Measurements from ENCODE around the gene NFIX. TPM values are rescaled to one million over a fixed set of nuclear protein-coding genes. Genes with fewer than 3 reads are reported as not detected.

Gene NFIX
- total and polyA plus RNA-seq, 2 experiments from 2014 or later = 0.06 to 0.14 TPM

DNA sequence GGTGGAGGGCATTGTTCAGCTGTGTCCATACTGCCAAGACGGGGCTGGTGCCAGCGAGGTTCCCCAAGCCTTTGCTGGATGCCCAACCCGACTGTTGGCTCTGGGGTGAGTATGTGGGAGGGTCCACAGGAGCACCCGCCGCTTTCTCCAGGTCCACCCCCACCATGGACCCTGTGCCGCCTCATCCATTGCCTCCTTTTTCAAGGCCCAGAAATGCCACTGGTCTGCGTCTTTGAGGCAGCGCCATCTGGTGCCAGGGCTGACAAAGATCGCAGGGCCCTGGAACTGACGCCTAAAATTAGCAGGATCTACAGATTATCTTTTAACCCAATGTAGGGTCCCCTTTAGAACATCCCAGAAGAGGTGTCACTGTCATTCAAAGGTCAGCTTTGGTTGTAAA lies 34.6 kb downstream of the NFIX start:
- H3K4me1 Mint-ChIP-seq = peaks cover 19% of the 10 kb centered on the region
- ATAC-seq (peak; percentile 60), DNase-seq (ENCODE audit: low spot score) (peak; percentile 79)
- H3K4me3 ChIP-seq = no peak overlapping the region
- H3K27ac ChIP-seq (ENCODE audit: low read depth) = no peak overlapping the region
- peaks cover 84% of the 10 kb centered on the region for H3K27me3 ChIP-seq (ENCODE audit: insufficient read depth)
- peaks cover 15% of the 10 kb centered on the region for H3F3A ChIP-seq (replicated peaks; ENCODE audit: low read depth)
- peaks cover 77% of the 10 kb centered on the region for H3K27me3 Mint-ChIP-seq (ENCODE audit: insufficient read depth, low read depth, poor library complexity)
- H3K4me1 ChIP-seq (ENCODE audit: insufficient read depth) = peaks cover 19% of the 10 kb centered on the region; the same call in 1 of the 2 replicates
- TF ChIP-seq POLR2AphosphoS5 (IDR thresholded peaks at IDR 0.05; ENCODE audit: low read depth) = no peak
- TF ChIP-seq, protein P1, sequence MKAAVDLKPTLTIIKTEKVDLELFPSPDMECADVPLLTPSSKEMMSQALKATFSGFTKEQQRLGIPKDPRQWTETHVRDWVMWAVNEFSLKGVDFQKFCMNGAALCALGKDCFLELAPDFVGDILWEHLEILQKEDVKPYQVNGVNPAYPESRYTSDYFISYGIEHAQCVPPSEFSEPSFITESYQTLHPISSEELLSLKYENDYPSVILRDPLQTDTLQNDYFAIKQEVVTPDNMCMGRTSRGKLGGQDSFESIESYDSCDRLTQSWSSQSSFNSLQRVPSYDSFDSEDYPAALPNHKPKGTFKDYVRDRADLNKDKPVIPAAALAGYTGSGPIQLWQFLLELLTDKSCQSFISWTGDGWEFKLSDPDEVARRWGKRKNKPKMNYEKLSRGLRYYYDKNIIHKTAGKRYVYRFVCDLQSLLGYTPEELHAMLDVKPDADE (IDR thresholded peaks at IDR 0.05) = no peak
- no peak for TF ChIP-seq ZNF114 (CRISPR knock-in tag; IDR thresholded peaks at IDR 0.05)
- no peak for TF ChIP-seq STAT1 (IDR thresholded peaks at IDR 0.05; ENCODE audit: unreplicated experiment)
- TF ChIP-seq ZNF331 (CRISPR knock-in tag; IDR thresholded peaks at IDR 0.05; ENCODE audit: low read depth) = no peak
- no peak for TF ChIP-seq EZH2 (IDR thresholded peaks at IDR 0.05; ENCODE audit: low read depth, unreplicated experiment)
- no peak for TF ChIP-seq JUNB (IDR thresholded peaks at IDR 0.05; ENCODE audit: unreplicated experiment)
- no peak for TF ChIP-seq NANOG (IDR thresholded peaks at IDR 0.05; ENCODE audit: borderline replicate concordance)
- TF ChIP-seq, protein P2, sequence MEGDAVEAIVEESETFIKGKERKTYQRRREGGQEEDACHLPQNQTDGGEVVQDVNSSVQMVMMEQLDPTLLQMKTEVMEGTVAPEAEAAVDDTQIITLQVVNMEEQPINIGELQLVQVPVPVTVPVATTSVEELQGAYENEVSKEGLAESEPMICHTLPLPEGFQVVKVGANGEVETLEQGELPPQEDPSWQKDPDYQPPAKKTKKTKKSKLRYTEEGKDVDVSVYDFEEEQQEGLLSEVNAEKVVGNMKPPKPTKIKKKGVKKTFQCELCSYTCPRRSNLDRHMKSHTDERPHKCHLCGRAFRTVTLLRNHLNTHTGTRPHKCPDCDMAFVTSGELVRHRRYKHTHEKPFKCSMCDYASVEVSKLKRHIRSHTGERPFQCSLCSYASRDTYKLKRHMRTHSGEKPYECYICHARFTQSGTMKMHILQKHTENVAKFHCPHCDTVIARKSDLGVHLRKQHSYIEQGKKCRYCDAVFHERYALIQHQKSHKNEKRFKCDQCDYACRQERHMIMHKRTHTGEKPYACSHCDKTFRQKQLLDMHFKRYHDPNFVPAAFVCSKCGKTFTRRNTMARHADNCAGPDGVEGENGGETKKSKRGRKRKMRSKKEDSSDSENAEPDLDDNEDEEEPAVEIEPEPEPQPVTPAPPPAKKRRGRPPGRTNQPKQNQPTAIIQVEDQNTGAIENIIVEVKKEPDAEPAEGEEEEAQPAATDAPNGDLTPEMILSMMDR (conservative IDR thresholded peaks at IDR 0.05; ENCODE audit: low read depth in 2 of 2) = peak; percentile 83 to 88
- peaks cover 11% of the 10 kb centered on the region; the same call in 1 of the 2 replicates for H4K20me1 ChIP-seq (replicated peaks; ENCODE audit: insufficient read depth)
- H3K9me3 Mint-ChIP-seq = peaks cover 3% of the 10 kb centered on the region; the same call in 1 of the 3 replicates
- no peaks in the 10 kb centered on the region; the same call in 2 of the 3 replicates for H3K36me3 Mint-ChIP-seq (ENCODE audit: low read depth)
- no peaks in the 10 kb centered on the region for H3K36me3 ChIP-seq (ENCODE audit: insufficient read depth)
- no peak overlapping the region for H2AFZ ChIP-seq
- no peak overlapping the region for H3K27ac Mint-ChIP-seq
- H3K9me2 ChIP-seq (ENCODE audit: insufficient read depth) = no peaks in the 10 kb centered on the region
- no peak overlapping the region for H3K4me2 ChIP-seq
- H3K4me3 Mint-ChIP-seq = no peak overlapping the region
- H3K79me2 ChIP-seq (replicated peaks; ENCODE audit: insufficient read depth) = no peaks in the 10 kb centered on the region

- peaks cover 67% of the 10 kb centered on the region for H3K27me3 Mint-ChIP-seq (ENCODE audit: insufficient read depth, low read depth, poor library complexity)
- H3K79me2 ChIP-seq (replicated peaks; ENCODE audit: insufficient read depth) = no peaks in the 10 kb centered on the region
- no peak for ATAC-seq
- TF ChIP-seq, protein P3, sequence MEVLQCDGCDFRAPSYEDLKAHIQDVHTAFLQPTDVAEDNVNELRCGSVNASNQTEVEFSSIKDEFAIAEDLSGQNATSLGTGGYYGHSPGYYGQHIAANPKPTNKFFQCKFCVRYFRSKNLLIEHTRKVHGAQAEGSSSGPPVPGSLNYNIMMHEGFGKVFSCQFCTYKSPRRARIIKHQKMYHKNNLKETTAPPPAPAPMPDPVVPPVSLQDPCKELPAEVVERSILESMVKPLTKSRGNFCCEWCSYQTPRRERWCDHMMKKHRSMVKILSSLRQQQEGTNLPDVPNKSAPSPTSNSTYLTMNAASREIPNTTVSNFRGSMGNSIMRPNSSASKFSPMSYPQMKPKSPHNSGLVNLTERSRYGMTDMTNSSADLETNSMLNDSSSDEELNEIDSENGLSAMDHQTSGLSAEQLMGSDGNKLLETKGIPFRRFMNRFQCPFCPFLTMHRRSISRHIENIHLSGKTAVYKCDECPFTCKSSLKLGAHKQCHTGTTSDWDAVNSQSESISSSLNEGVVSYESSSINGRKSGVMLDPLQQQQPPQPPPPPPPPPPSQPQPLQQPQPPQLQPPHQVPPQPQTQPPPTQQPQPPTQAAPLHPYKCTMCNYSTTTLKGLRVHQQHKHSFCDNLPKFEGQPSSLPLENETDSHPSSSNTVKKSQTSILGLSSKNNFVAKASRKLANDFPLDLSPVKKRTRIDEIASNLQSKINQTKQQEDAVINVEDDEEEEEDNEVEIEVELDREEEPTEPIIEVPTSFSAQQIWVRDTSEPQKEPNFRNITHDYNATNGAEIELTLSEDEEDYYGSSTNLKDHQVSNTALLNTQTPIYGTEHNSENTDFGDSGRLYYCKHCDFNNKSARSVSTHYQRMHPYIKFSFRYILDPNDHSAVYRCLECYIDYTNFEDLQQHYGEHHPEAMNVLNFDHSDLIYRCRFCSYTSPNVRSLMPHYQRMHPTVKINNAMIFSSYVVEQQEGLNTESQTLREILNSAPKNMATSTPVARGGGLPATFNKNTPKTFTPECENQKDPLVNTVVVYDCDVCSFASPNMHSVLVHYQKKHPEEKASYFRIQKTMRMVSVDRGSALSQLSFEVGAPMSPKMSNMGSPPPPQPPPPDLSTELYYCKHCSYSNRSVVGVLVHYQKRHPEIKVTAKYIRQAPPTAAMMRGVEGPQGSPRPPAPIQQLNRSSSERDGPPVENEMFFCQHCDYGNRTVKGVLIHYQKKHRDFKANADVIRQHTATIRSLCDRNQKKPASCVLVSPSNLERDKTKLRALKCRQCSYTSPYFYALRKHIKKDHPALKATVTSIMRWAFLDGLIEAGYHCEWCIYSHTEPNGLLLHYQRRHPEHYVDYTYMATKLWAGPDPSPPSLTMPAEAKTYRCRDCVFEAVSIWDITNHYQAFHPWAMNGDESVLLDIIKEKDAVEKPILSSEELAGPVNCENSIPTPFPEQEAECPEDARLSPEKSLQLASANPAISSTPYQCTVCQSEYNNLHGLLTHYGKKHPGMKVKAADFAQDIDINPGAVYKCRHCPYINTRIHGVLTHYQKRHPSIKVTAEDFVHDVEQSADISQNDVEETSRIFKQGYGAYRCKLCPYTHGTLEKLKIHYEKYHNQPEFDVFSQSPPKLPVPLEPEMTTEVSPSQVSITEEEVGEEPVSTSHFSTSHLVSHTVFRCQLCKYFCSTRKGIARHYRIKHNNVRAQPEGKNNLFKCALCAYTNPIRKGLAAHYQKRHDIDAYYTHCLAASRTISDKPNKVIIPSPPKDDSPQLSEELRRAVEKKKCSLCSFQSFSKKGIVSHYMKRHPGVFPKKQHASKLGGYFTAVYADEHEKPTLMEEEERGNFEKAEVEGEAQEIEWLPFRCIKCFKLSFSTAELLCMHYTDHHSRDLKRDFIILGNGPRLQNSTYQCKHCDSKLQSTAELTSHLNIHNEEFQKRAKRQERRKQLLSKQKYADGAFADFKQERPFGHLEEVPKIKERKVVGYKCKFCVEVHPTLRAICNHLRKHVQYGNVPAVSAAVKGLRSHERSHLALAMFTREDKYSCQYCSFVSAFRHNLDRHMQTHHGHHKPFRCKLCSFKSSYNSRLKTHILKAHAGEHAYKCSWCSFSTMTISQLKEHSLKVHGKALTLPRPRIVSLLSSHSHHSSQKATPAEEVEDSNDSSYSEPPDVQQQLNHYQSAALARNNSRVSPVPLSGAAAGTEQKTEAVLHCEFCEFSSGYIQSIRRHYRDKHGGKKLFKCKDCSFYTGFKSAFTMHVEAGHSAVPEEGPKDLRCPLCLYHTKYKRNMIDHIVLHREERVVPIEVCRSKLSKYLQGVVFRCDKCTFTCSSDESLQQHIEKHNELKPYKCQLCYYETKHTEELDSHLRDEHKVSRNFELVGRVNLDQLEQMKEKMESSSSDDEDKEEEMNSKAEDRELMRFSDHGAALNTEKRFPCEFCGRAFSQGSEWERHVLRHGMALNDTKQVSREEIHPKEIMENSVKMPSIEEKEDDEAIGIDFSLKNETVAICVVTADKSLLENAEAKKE (CRISPR knock-in tag; IDR thresholded peaks at IDR 0.05) = no peak
Measured at GRCh38 chr19:13031917-13032623, 36.8 kb downstream of the NFIX start.

More at GRCh38 chr19:13031917-13032623, 36.8 kb downstream of the NFIX start:
- Mint-ChIP-seq H3K36me3 (ENCODE audit: low read depth) (no peaks in the 10 kb centered on the region), H3K4me3 (no peak overlapping the region), H3K4me1 (peaks cover 6% of the 10 kb centered on the region), H3K9me3 (no peaks in the 10 kb centered on the region), H3K27ac (no peak overlapping the region)
- Histone ChIP-seq H3K4me1 (ENCODE audit: insufficient read depth) (peaks cover 8% of the 10 kb centered on the region; the same call in 1 of the 2 replicates), H3K36me3 (ENCODE audit: insufficient read depth) (no peaks in the 10 kb centered on the region), H3K4me2 (no peak overlapping the region), H2AFZ (no peak overlapping the region), H4K20me1 (replicated peaks; ENCODE audit: insufficient read depth) (peaks cover 1% of the 10 kb centered on the region; the same call in 1 of the 2 replicates), H3K27me3 (ENCODE audit: insufficient read depth) (peaks cover 70% of the 10 kb centered on the region), H3K27ac (ENCODE audit: low read depth) (no peak overlapping the region), H3F3A (replicated peaks; ENCODE audit: low read depth) (peaks cover 4% of the 10 kb centered on the region; the same call in 1 of the 2 replicates), H3K4me3 (no peak overlapping the region), H3K9me2 (ENCODE audit: insufficient read depth) (no peaks in the 10 kb centered on the region)
- no peak for DNase-seq (ENCODE audit: low spot score)

Data from GM23338 (cell line).